ENCODE data around the gene BDP1. TPM values are rescaled to one million over a fixed set of nuclear protein-coding genes. Genes with fewer than 3 reads are reported as not detected.
"Not testable (repeated sequence)": the region's sequence is repeated elsewhere in the genome, so short reads cannot be mapped to it uniquely, and the experiment has no call there.

Gene BDP1
- total and polyA plus RNA-seq, 3 donors from 2014 or later: 7.5 to 47.3 (median 34.6) TPM

GRCh38 chr5:71537687-71538086 is 82.2 kb downstream of the BDP1 start:
- intact Hi-C loops (cut with DNase I; ENCODE audit: low total_unique reads): no loop called here
- Histone ChIP-seq H3K4me1 (no peaks in the 10 kb centered on the region), H3K4me3 (no peak overlapping the region), H3K27me3 (no peaks in the 10 kb centered on the region), H3K9me3 (no peaks in the 10 kb centered on the region), H3K27ac (no peak overlapping the region), H3K36me3 (ENCODE audit: low read depth, missing control alignments) (no peaks in the 10 kb centered on the region)
- 76% methylated on average over 3 of the region's 3 CpGs for WGBS, 2 donors
- no peak for DNase-seq
- TF ChIP-seq CTCF (IDR thresholded peaks at IDR 0.05): no peak
- no peak for TF ChIP-seq POLR2A (IDR thresholded peaks at IDR 0.05)

- H3K27me3 ChIP-seq; H3K27ac ChIP-seq; H3K4me3 ChIP-seq; intact Hi-C loops (cut with DNase I; ENCODE audit: low total_unique reads); H3K36me3 ChIP-seq (ENCODE audit: low read depth, missing control alignments); H3K9me3 ChIP-seq; H3K4me1 ChIP-seq; DNase-seq: not testable (repeated sequence)
- 96 to 97% methylated on average over 7 of the region's 7 CpGs for WGBS, 2 donors
Measured at GRCh38 chr5:71550885-71551284, 95.4 kb downstream of the BDP1 start.

- WGBS, 2 donors: 96 to 99% methylated on average over 7 to 16 of the region's 27 CpGs
- intact Hi-C loops (cut with DNase I; ENCODE audit: low total_unique reads): not testable (repeated sequence)
Measured at GRCh38 chr5:71551582-71551981, 96.1 kb downstream of the BDP1 start.

GRCh38 chr5:71552026-71552749 is 96.7 kb downstream of the BDP1 start:
- H3K36me3 ChIP-seq (ENCODE audit: low read depth, missing control alignments); H3K4me3 ChIP-seq; H3K27me3 ChIP-seq; H3K27ac ChIP-seq; intact Hi-C loops (cut with DNase I; ENCODE audit: low total_unique reads); DNase-seq; H3K9me3 ChIP-seq; H3K4me1 ChIP-seq: not testable (repeated sequence)
- 91 to 96% methylated on average over 9 to 32 of the region's 53 CpGs for WGBS, 2 donors

More at GRCh38 chr5:71551582-71551981, 96.1 kb downstream of the BDP1 start:
- not testable (repeated sequence) for H3K27me3 ChIP-seq; H3K27ac ChIP-seq; H3K36me3 ChIP-seq (ENCODE audit: low read depth, missing control alignments); H3K4me1 ChIP-seq; DNase-seq; H3K4me3 ChIP-seq; H3K9me3 ChIP-seq

- no peak overlapping the region for H3K27ac ChIP-seq
- H3K27me3 ChIP-seq: no peaks in the 10 kb centered on the region
- no peak overlapping the region for H3K4me3 ChIP-seq
- WGBS, 2 donors: 86 to 93% methylated on average over 4 of the region's 4 CpGs
- no peak for DNase-seq
- H3K4me1 ChIP-seq: no peaks in the 10 kb centered on the region
- no peaks in the 10 kb centered on the region for H3K36me3 ChIP-seq (ENCODE audit: low read depth, missing control alignments)
- intact Hi-C loops (cut with DNase I; ENCODE audit: low total_unique reads): no loop called here
- no peaks in the 10 kb centered on the region for H3K9me3 ChIP-seq
- TF ChIP-seq CTCF (IDR thresholded peaks at IDR 0.05): no peak
Measured at GRCh38 chr5:71563161-71563560, 107.7 kb downstream of the BDP1 start.

GRCh38 chr5:71564895-71565294 is 109.4 kb downstream of the BDP1 start:
- intact Hi-C loops (cut with DNase I; ENCODE audit: low total_unique reads): no loop called here
- no peaks in the 10 kb centered on the region for H3K36me3 ChIP-seq (ENCODE audit: low read depth, missing control alignments)
- TF ChIP-seq CTCF (IDR thresholded peaks at IDR 0.05) (no peak), POLR2A (IDR thresholded peaks at IDR 0.05) (no peak)

More at GRCh38 chr5:71564895-71565294, 109.4 kb downstream of the BDP1 start:
- Histone ChIP-seq H3K27ac (no peak overlapping the region), H3K4me1 (no peaks in the 10 kb centered on the region), H3K9me3 (no peaks in the 10 kb centered on the region), H3K27me3 (no peaks in the 10 kb centered on the region), H3K4me3 (no peak overlapping the region)
- no peak for DNase-seq

Measured in testis (tissue), 3 donors.